Measurements from ENCODE around the gene CACNA2D3.

- TF ChIP-seq POLR2A (IDR thresholded peaks at IDR 0.05; ENCODE audit: low read depth, low read length) (no peak), SPI1 (IDR thresholded peaks at IDR 0.05; ENCODE audit: low read depth, low read length) (no peak), POLR2AphosphoS5 (IDR thresholded peaks at IDR 0.05; ENCODE audit: low read depth, low read length) (no peak)
These were observed 507.8 kb downstream of the CACNA2D3 start for GRCh38 chr3:54630101-54630623.

Data from GM12891 (cell line).